Cardiac fibroblast (primary cell): ENCODE results near the gene AKR1C3.
"Not testable (repeated sequence)": the region's sequence is repeated elsewhere in the genome, so short reads cannot be mapped to it uniquely, and the experiment has no call there.

Experiments used
- DNase-seq, 2 donors: peaks; one replicate each; pipeline versions ENCODE4 v3.0.0 to v3.0.0-alpha.2; 2010; ENCODE audit warnings: low read depth in 2 of 2
- H3K4me3 ChIP-seq, 2 donors: replicated peaks in 1 of 2; 1 replicate in 1 of 2; 2 replicates in 1 of 2; pipeline ENCODE4 v1.5.1; 2011; ENCODE audit warnings: low read depth in 2 of 2, low read length in 2 of 2, mild to moderate bottlenecking in 2 of 2, moderate library complexity in 1 of 2
- TF ChIP-seq, protein P1 (sequence below): IDR thresholded peaks from one replicate; pipeline ENCODE4 v1.5.1; 2011; ENCODE audit warnings: low read depth, mild to moderate bottlenecking, low read length, inconsistent platforms

AKR1C3 gene

DNA sequence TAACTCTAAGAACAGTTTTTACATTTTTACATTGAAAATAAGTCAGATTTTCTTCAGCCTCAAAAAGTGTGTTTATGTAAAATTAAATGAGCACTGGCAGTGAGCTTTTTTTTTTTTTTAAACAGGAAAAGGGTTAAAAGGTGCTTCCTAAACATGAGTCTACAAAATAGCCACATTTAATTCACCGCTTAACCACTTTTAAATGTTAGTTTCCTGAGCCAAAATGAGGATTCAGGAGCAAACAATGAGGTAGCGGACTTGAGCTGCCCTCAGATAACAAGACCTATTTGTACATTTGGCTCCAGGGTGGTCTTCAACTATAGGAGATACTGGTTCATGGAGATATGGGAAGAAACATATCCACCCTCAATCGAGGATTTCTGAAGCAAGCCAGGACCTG, 22.8 kb downstream of the AKR1C3 start:
- no peak for DNase-seq
- no peak overlapping the region for H3K4me3 ChIP-seq
- TF ChIP-seq, protein P1, sequence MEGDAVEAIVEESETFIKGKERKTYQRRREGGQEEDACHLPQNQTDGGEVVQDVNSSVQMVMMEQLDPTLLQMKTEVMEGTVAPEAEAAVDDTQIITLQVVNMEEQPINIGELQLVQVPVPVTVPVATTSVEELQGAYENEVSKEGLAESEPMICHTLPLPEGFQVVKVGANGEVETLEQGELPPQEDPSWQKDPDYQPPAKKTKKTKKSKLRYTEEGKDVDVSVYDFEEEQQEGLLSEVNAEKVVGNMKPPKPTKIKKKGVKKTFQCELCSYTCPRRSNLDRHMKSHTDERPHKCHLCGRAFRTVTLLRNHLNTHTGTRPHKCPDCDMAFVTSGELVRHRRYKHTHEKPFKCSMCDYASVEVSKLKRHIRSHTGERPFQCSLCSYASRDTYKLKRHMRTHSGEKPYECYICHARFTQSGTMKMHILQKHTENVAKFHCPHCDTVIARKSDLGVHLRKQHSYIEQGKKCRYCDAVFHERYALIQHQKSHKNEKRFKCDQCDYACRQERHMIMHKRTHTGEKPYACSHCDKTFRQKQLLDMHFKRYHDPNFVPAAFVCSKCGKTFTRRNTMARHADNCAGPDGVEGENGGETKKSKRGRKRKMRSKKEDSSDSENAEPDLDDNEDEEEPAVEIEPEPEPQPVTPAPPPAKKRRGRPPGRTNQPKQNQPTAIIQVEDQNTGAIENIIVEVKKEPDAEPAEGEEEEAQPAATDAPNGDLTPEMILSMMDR = no peak

GRCh38 chr10:5119997-5120396, 25.8 kb downstream of the AKR1C3 start:
- DNase-seq, H3K4me3 ChIP-seq: not testable (repeated sequence)

DNA sequence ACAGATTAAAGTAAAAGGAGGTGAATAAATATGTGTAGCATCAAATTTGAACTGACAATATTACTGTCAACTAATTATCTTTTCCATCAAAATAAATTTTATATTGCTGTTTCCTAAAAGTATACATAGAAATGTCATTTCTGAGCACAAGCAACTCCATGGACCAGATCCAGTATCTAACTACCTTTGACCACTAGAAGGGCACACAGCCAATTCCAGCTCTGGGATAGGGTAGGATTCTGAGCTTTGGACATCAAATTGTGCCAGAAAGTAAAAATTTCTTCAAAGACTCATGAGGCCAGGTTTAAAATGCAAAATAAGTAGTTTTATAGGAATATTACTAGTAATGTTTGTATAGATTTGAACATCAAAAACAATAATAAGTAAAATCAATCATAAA, 29.7 kb downstream of the AKR1C3 start:
- TF ChIP-seq, protein P1 = no peak
- no peak for DNase-seq
- no peak overlapping the region for H3K4me3 ChIP-seq

- TF ChIP-seq, protein P1 = no peak
- no peak overlapping the region for H3K4me3 ChIP-seq
- peak; percentile 4 to 19 for DNase-seq
Measured at GRCh38 chr10:5125315-5126044, 31.3 kb downstream of the AKR1C3 start.

DNA sequence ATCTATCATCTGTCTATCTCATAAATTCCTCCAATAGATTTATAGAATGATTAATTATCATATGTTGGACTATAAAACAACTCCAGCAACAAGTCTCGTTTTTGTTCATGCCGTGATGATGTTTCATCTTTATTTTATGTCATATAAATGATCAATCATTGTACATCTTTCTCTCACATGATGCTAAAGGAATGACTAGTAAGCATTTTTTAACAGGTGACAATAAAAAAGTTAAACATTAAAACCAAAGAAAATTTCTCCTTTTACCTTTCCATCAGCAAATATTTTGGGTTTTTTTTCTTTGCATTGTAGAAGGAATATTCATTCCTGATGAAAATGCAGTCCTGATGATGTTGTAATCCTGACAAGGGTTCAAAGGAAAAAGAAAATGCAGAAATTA, 41.4 kb downstream of the AKR1C3 start:
- TF ChIP-seq, protein P1 = no peak
- H3K4me3 ChIP-seq = no peak overlapping the region
- DNase-seq = no peak

GRCh38 chr10:5136468-5137087, 42.4 kb downstream of the AKR1C3 start:
- H3K4me3 ChIP-seq = no peak overlapping the region
- TF ChIP-seq, protein P1 = no peak
- no peak for DNase-seq

DNA sequence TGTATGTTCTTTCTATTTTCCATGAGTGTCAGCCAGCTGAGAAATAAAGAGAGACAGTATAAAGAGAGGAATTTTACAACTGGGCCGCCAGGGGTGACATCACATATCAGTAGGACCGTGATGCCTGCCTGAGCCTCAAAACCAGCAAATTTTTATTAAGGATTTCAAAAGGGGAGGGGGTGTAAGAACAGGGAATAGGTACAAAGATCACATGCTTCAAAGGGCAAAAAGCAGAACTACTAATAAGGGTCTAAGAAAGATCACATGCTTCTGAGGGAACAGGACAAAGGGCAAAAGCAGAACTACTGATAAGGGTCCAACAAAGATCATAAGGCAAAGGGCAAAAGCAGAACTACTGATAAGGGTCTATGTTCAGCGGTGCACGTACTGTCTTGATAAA, 43.5 kb downstream of the AKR1C3 start:
- not testable (repeated sequence) for DNase-seq, H3K4me3 ChIP-seq

GRCh38 chr10:5142199-5142598, 48.0 kb downstream of the AKR1C3 start:
- TF ChIP-seq, protein P1 = no peak
- H3K4me3 ChIP-seq = no peak overlapping the region
- no peak for DNase-seq
